Calu3 (cell line): ENCODE data around the gene C1orf21. TPM values are rescaled to one million over a fixed set of nuclear protein-coding genes. Genes with fewer than 3 reads are reported as not detected.

ENCODE experiments used
- BruUV-seq: library from RNA; stranded (reverse); fragments of 400-500 nt; replicated peaks from 2 replicates; lab custom pipeline; 2021; lab: Mats Ljungman, UMichigan
- CTCF ChIA-PET: fragments of 300-600 bp; sonication (Branson Sonifier 250); formaldehyde crosslinking; loops from one replicate; lab custom pipeline; 2022; ENCODE audit warnings: antibody characterized with exemption; lab: Charles Lee
- DNase-seq: peaks from one replicate; pipeline ENCODE4 v3.0.0; 2022
- H3K27ac Mint-ChIP-seq: one replicate; pipeline ENCODE4 v1.8.0; 2022; ENCODE audit warnings: mixed read lengths; ENCODE audit not compliant: unreplicated experiment
- H3K27me3 Mint-ChIP-seq: one replicate; pipeline ENCODE4 v1.8.0; 2022; ENCODE audit warnings: mixed read lengths; ENCODE audit not compliant: unreplicated experiment
- H3K36me3 Mint-ChIP-seq: one replicate; pipeline ENCODE4 v1.8.0; 2022; ENCODE audit warnings: mild to moderate bottlenecking, moderate library complexity, mixed read lengths; ENCODE audit not compliant: insufficient read depth, unreplicated experiment
- H3K4me1 Mint-ChIP-seq: one replicate; pipeline ENCODE4 v1.8.0; 2022; ENCODE audit warnings: mild to moderate bottlenecking, low read depth, mixed read lengths; ENCODE audit not compliant: unreplicated experiment
- H3K4me3 Mint-ChIP-seq: one replicate; pipeline ENCODE4 v1.8.0; 2022; ENCODE audit warnings: mild to moderate bottlenecking, low read depth, moderate library complexity, mixed read lengths; ENCODE audit not compliant: unreplicated experiment
- H3K9me3 Mint-ChIP-seq: one replicate; pipeline ENCODE4 v1.8.0; 2022; ENCODE audit warnings: low read depth, mixed read lengths; ENCODE audit not compliant: unreplicated experiment
- intact Hi-C: fragments of 100-400 bp; cut with micrococcal nuclease; formaldehyde crosslinking; loops from one replicate; pipeline ENCODE4 v1.10.0; 2022; ENCODE audit not compliant: unreplicated experiment
- total RNA-seq: library from RNA; stranded (reverse); gene quantifications from 2 replicates; pipeline ENCODE4 v1.2.3, GENCODE V29; 2022
- TF ChIP-seq, protein P1 (sequence below): fragments of 200-600 bp; IDR thresholded peaks from one replicate; pipeline ENCODE4 v1.8.0; 2022; ENCODE audit warnings: antibody characterized with exemption; ENCODE audit not compliant: unreplicated experiment

C1orf21 gene
- total RNA-seq, 1 experiment from 2014 or later: 20.6 TPM

DNA sequence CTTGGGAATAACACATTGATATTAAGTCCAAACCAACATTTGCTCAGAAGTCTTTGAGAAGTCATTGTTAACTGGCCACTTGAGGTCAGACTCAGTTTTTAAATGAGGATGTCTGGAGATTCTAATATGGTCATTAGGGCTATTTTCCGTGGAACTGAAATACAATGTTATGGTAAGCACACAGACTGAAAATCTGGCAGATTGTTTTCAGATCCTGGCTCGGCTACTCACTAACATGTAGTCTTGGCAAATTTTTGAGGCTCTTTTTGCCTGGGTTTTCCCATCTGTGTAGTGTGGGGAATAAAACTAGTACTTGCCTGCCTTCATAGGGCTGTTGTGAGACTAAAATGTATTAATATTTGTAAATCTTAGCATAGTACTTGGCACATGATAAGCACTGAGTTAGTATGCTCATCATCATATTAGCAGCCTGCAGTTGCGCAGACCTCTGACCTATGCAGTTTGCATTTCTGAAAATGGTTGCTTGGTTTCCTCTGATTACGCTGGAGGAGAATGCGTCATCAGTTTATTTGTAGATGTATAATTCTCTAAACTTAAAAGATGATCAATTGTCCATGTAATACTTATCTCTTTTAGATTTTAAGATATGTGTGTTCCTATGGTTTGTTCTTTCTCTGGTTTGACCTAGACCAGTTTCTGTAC lies 100.8 kb downstream of the C1orf21 start:
- Mint-ChIP-seq H3K4me1 (peaks cover 60% of the 10 kb centered on the region), H3K36me3 (no peaks in the 10 kb centered on the region), H3K4me3 (no peak overlapping the region), H3K9me3 (no peaks in the 10 kb centered on the region), H3K27ac (no peak overlapping the region), H3K27me3 (no peaks in the 10 kb centered on the region)
- intact Hi-C loops: loop anchor here (10.0 kb wide), 2 partner anchors 243 to 413 kb away; no protein-coding TSS in a partner anchor
- BruUV-seq: no TSS peak
- CTCF ChIA-PET: no interaction called here
- TF ChIP-seq, protein P1, sequence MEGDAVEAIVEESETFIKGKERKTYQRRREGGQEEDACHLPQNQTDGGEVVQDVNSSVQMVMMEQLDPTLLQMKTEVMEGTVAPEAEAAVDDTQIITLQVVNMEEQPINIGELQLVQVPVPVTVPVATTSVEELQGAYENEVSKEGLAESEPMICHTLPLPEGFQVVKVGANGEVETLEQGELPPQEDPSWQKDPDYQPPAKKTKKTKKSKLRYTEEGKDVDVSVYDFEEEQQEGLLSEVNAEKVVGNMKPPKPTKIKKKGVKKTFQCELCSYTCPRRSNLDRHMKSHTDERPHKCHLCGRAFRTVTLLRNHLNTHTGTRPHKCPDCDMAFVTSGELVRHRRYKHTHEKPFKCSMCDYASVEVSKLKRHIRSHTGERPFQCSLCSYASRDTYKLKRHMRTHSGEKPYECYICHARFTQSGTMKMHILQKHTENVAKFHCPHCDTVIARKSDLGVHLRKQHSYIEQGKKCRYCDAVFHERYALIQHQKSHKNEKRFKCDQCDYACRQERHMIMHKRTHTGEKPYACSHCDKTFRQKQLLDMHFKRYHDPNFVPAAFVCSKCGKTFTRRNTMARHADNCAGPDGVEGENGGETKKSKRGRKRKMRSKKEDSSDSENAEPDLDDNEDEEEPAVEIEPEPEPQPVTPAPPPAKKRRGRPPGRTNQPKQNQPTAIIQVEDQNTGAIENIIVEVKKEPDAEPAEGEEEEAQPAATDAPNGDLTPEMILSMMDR: no peak
- no peak for DNase-seq

DNA sequence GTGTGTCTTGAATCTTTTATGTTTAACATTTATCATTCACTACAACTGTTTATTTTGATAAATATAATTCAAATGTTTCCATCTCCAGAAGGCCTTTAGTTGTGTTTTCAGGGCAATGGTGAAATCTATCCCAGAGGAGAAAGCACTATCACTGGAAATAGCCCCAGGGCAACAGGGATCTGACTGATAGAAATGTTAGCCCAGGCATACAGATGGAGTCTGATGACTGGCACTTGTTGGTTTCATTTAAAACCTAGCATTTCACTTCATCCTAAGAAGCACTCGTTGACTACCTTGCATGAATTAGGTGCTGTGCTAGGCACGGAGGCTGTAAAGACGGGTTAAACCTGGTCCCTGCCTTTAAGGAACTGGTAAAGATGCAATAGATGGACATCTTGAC lies 103.1 kb downstream of the C1orf21 start:
- CTCF ChIA-PET: no interaction called here
- intact Hi-C loops: loop anchor here (5.0 to 10.0 kb wide), 3 partner anchors 72 to 415 kb away; no protein-coding TSS in a partner anchor
- Mint-ChIP-seq H3K4me3 (no peak overlapping the region), H3K9me3 (no peaks in the 10 kb centered on the region), H3K4me1 (peaks cover 53% of the 10 kb centered on the region), H3K27me3 (no peaks in the 10 kb centered on the region), H3K36me3 (no peaks in the 10 kb centered on the region), H3K27ac (peak overlapping the region; percentile 7)
- TF ChIP-seq, protein P1: no peak
- no TSS peak for BruUV-seq
- no peak for DNase-seq

DNA sequence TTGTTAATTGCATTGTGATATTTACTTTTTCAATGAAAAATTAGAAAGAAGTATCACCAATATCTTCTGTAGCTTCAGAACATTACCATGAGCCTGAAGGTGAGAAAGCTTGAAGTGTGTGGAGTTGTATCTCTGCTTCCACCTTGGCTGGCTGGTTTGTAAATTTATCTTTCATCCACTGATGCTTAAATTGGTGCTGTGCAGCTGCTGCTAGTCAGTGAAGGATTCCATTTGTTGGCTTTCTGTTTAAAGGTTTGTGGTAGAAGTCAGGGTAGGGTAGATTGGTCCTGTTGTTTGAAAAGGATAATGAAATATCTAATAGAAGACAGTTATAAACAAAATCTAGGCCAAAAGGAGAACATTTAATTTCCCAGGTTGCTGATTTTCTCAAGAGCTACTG lies 105.7 kb downstream of the C1orf21 start:
- no peak for DNase-seq
- Mint-ChIP-seq H3K4me1 (peaks cover 38% of the 10 kb centered on the region), H3K9me3 (no peaks in the 10 kb centered on the region), H3K27me3 (no peaks in the 10 kb centered on the region), H3K27ac (peak overlapping the region; percentile 81), H3K4me3 (peak overlapping the region; percentile 42), H3K36me3 (no peaks in the 10 kb centered on the region)
- CTCF ChIA-PET: interaction anchor here (1.0 kb wide), 1 partner anchor 10 kb away, joined by 3 read pairs; no protein-coding TSS in a partner anchor
- intact Hi-C loops: loop anchor here (5.0 kb wide), 1 partner anchor 70 kb away; no protein-coding TSS in a partner anchor
- no TSS peak for BruUV-seq
- TF ChIP-seq, protein P1: no peak

DNA sequence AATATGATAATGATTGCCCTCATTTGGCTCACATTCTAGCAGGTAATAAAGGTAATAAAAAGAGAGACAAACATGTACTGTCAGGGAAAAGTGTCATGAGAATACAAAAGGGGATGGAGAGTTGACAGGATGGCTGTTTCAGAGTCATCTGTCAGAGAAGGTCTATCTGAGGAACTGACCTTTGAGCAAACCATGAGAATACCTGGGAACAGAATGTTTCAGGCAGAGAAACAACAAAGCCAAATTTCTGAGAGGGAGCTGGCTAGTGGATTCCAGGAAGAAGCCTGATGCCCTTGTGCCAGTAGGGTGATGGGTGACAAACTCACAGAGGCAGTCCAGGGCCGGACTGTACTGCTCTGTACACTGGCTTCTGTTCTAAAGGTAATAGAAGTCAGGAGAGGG lies 107.2 kb downstream of the C1orf21 start:
- Mint-ChIP-seq H3K27ac (no peak overlapping the region), H3K27me3 (no peaks in the 10 kb centered on the region), H3K36me3 (no peaks in the 10 kb centered on the region), H3K4me1 (peaks cover 38% of the 10 kb centered on the region), H3K4me3 (no peak overlapping the region), H3K9me3 (no peaks in the 10 kb centered on the region)
- intact Hi-C loops: loop anchor here (5.0 kb wide), 1 partner anchor 68 kb away; no protein-coding TSS in a partner anchor
- TF ChIP-seq, protein P1: no peak
- BruUV-seq: no TSS peak
- no peak for DNase-seq
- CTCF ChIA-PET: no interaction called here
